H1 (cell line): ENCODE data around the gene ZNF280C. TPM values are rescaled to one million over a fixed set of nuclear protein-coding genes. Genes with fewer than 3 reads are reported as not detected.
A peak's percentile ranks its signal among the peaks of the same experiment; 100 is the strongest.

Source experiments
- CTCF ChIA-PET: fragments of 300-600 bp; sonication (Branson Sonifier 250); formaldehyde crosslinking; loops from one replicate; lab custom pipeline; 2021; ENCODE audit not compliant: partially characterized antibody; lab: Charles Lee
- POLR2A ChIA-PET: fragments of 300-600 bp; sonication (Branson Sonifier 250); formaldehyde crosslinking; loops from one replicate; lab custom pipeline; 2021; ENCODE audit warnings: inconsistent platforms; ENCODE audit not compliant: partially characterized antibody; lab: Charles Lee
- DNase-seq, 2 experiments: peaks; one replicate each; pipeline versions ENCODE4 v3.0.0 to v3.0.0-alpha.2; 2010 to 2022; ENCODE audit warnings: low spot score in 2 of 2, low read depth in 1 of 2, mixed read lengths in 1 of 2
- FAIRE-seq: peaks from 2 replicates; lab custom pipeline; 2011; peaks lifted over from hg19 to GRCh38; lab: Jason Lieb, UNC
- H2AFZ ChIP-seq: 2 replicates; pipeline ENCODE4 v1.8.1; 2012; ENCODE audit warnings: low read length, inconsistent platforms
- H2AK5ac ChIP-seq: 2 replicates; pipeline ENCODE4 v1.6.1; 2013; ENCODE audit warnings: low read depth, low read length
- H2BK120ac ChIP-seq: replicated peaks from 2 replicates; pipeline ENCODE3; 2013; ENCODE audit warnings: low read depth, low read length, inconsistent platforms
- H2BK12ac ChIP-seq: 2 replicates; pipeline ENCODE4 v1.6.1; 2013; ENCODE audit warnings: low read depth, low read length
- H2BK15ac ChIP-seq: 2 replicates; pipeline ENCODE4 v1.6.1; 2013; ENCODE audit warnings: low read length
- H2BK20ac ChIP-seq: 2 replicates; pipeline ENCODE4 v1.6.1; 2013; ENCODE audit warnings: low read length
- H2BK5ac ChIP-seq: 2 replicates; pipeline ENCODE4 v1.6.1; 2013; ENCODE audit warnings: low read depth, low read length
- H3K14ac ChIP-seq: 2 replicates; pipeline ENCODE4 v1.6.1; 2013; ENCODE audit warnings: inconsistent platforms; ENCODE audit not compliant: insufficient read length
- H3K18ac ChIP-seq: 2 replicates; pipeline ENCODE4 v1.6.1; 2013; ENCODE audit warnings: low read length; ENCODE audit errors: extremely low read depth
- H3K23ac ChIP-seq: 2 replicates; pipeline ENCODE4 v1.6.1; 2013; ENCODE audit warnings: inconsistent platforms; ENCODE audit not compliant: insufficient read length
- H3K23me2 ChIP-seq: 2 replicates; pipeline ENCODE4 v1.6.1; 2013; ENCODE audit warnings: low read depth, low read length
- H3K27ac ChIP-seq: 2 replicates; pipeline ENCODE4 v1.6.1; 2011; ENCODE audit warnings: low read depth, low read length, inconsistent platforms
- H3K27me3 ChIP-seq, 4 experiments: replicated peaks in 1 of 4; 1 replicate in 1 of 4; 2 replicates in 3 of 4; pipeline versions ENCODE4 v1.6.1 to v1.8.1; 2011 to 2013; ENCODE audit warnings: low read length in 3 of 4, mild to moderate bottlenecking in 3 of 4, inconsistent platforms in 2 of 4, mixed read lengths in 2 of 4, moderate library complexity in 1 of 4; ENCODE audit not compliant: control insufficient read depth in 3 of 4, insufficient read depth in 3 of 4; ENCODE audit errors: extremely low read depth in 1 of 4
- H3K36me3 ChIP-seq, 4 experiments: 2 replicates each; pipeline versions ENCODE4 v1.6.1 to v1.8.1; 2011 to 2013; ENCODE audit warnings: mild to moderate bottlenecking in 4 of 4, low read length in 3 of 4, moderate library complexity in 2 of 4, control low read depth in 1 of 4, inconsistent platforms in 1 of 4; ENCODE audit not compliant: insufficient read depth in 4 of 4, control insufficient read depth in 2 of 4
- H3K4ac ChIP-seq: replicated peaks from 2 replicates; pipeline ENCODE3; 2013; ENCODE audit warnings: low read length, low read depth, mixed read lengths, inconsistent platforms; ENCODE audit not compliant: insufficient read length
- H3K4me1 ChIP-seq, 4 experiments: replicated peaks in 1 of 4; 1 replicate in 1 of 4; 2 replicates in 3 of 4; pipeline versions ENCODE4 v1.6.1 to v1.8.1; 2011 to 2013; ENCODE audit warnings: low read length in 3 of 4, inconsistent platforms in 2 of 4, mixed read lengths in 1 of 4; ENCODE audit not compliant: insufficient read depth in 4 of 4, control insufficient read depth in 3 of 4
- H3K4me2 ChIP-seq, 2 experiments: 2 replicates each; pipeline versions ENCODE4 v1.6.1 to v1.8.1; 2011 to 2013; ENCODE audit warnings: low read depth in 2 of 2, low read length in 2 of 2, control low read depth in 1 of 2, inconsistent platforms in 1 of 2, mild to moderate bottlenecking in 1 of 2; ENCODE audit not compliant: insufficient read depth in 1 of 2
- H3K4me3 ChIP-seq, 4 experiments: fragments of 200-600, 300-600 bp in 1 of 4; sonication (generic), shearing (Covaris generic), sonication (Bioruptor Twin) in 1 of 4; 2 replicates each; pipeline versions ENCODE4 v1.5.1 to v1.8.1; 2011 to 2016; ENCODE audit warnings: low read length in 4 of 4, low read depth in 3 of 4, control low read depth in 2 of 4, inconsistent platforms in 2 of 4, mild to moderate bottlenecking in 2 of 4, mixed read lengths in 1 of 4, moderate library complexity in 1 of 4; ENCODE audit not compliant: insufficient read depth in 2 of 4; ENCODE audit errors: extremely low read depth in 1 of 4
- H3K56ac ChIP-seq: replicated peaks from 2 replicates; pipeline ENCODE3; 2013; ENCODE audit warnings: low read depth, mild to moderate bottlenecking, mixed read lengths, low read length, inconsistent platforms; ENCODE audit not compliant: insufficient read length
- H3K79me1 ChIP-seq: 2 replicates; pipeline ENCODE4 v1.6.1; 2013; ENCODE audit warnings: low read depth, low read length, control low read depth
- H3K79me2 ChIP-seq, 2 experiments: 2 replicates each; pipeline versions ENCODE4 v1.6.1 to v1.8.1; 2012 to 2013; ENCODE audit warnings: low read length in 2 of 2, mild to moderate bottlenecking in 2 of 2, inconsistent platforms in 1 of 2; ENCODE audit not compliant: insufficient read depth in 2 of 2, control insufficient read depth in 1 of 2
- H3K9ac ChIP-seq, 4 experiments: replicated peaks in 1 of 4; 1 replicate in 1 of 4; 2 replicates in 3 of 4; pipeline versions ENCODE4 v1.6.1 to v1.8.1; 2011 to 2013; ENCODE audit warnings: low read depth in 3 of 4, low read length in 3 of 4, control low read depth in 2 of 4, mild to moderate bottlenecking in 2 of 4, moderate library complexity in 2 of 4, inconsistent platforms in 1 of 4; ENCODE audit errors: extremely low read depth in 1 of 4
- H3K9me3 ChIP-seq, 2 experiments: 2 replicates each; pipeline versions ENCODE4 v1.6.1 to v1.8.1; 2012 to 2013; ENCODE audit warnings: mild to moderate bottlenecking in 2 of 2, moderate library complexity in 2 of 2, control low read depth in 1 of 2, inconsistent platforms in 1 of 2, low read depth in 1 of 2, low read length in 1 of 2, mixed read lengths in 1 of 2; ENCODE audit not compliant: insufficient read depth in 2 of 2
- H4K20me1 ChIP-seq, 2 experiments: replicated peaks in 1 of 2; 2 replicates each; pipeline versions ENCODE3 to v1.8.1; 2011 to 2013; ENCODE audit warnings: inconsistent platforms in 2 of 2, low read length in 2 of 2, mild to moderate bottlenecking in 1 of 2; ENCODE audit not compliant: insufficient read depth in 2 of 2, control insufficient read depth in 1 of 2
- H4K5ac ChIP-seq: 2 replicates; pipeline ENCODE4 v1.6.1; 2013; ENCODE audit warnings: low read length, low read depth, mixed read lengths, inconsistent platforms; ENCODE audit not compliant: insufficient read length
- H4K8ac ChIP-seq: 2 replicates; pipeline ENCODE4 v1.8.0; 2013; ENCODE audit warnings: mild to moderate bottlenecking, moderate library complexity, low read length, inconsistent platforms; ENCODE audit not compliant: insufficient read depth; ENCODE audit errors: extremely low read depth
- H4K91ac ChIP-seq: replicated peaks from 2 replicates; pipeline ENCODE3; 2013; ENCODE audit warnings: low read length, mixed read lengths, inconsistent platforms; ENCODE audit not compliant: insufficient read length
- CTBP2 ChIP-seq: IDR thresholded peaks from 2 replicates; pipeline ENCODE4 v1.7.0; 2011; ENCODE audit warnings: borderline replicate concordance, mild to moderate bottlenecking, moderate library complexity, mixed read lengths, low read length; ENCODE audit not compliant: insufficient read depth, insufficient read length
- JUND ChIP-seq: IDR thresholded peaks from 2 replicates; pipeline ENCODE4 v1.6.1; 2011; ENCODE audit warnings: mild to moderate bottlenecking, improper control_type of control experiment, low read length
- RAD21 ChIP-seq, 2 experiments: IDR thresholded peaks in 1 of 2; conservative IDR thresholded peaks in 1 of 2; 2 replicates each; pipeline ENCODE4 v1.6.1; 2011; ENCODE audit warnings: low read depth in 2 of 2, low read length in 2 of 2, improper control_type of control experiment in 1 of 2, inconsistent platforms in 1 of 2, mild to moderate bottlenecking in 1 of 2, moderate library complexity in 1 of 2
- SIN3A ChIP-seq, 2 experiments: IDR thresholded peaks in 1 of 2; conservative IDR thresholded peaks in 1 of 2; 2 replicates each; pipeline ENCODE4 v1.6.1; 2011 to 2012; ENCODE audit warnings: low read length in 2 of 2, improper control_type of control experiment in 1 of 2, low read depth in 1 of 2, mild to moderate bottlenecking in 1 of 2
- WGBS, 2 experiments: shearing (Covaris generic) in 1 of 2; methylation state at CpG; one replicate each; pipeline versions ENCODE4 v1.1.6 to v1.1.7; 2013 to 2015; ENCODE audit warnings: low lambda C conversion rate in 2 of 2, mixed read lengths in 2 of 2, inconsistent platforms in 1 of 2, low coverage in 1 of 2, missing lambda C conversion rate in 1 of 2; ENCODE audit not compliant: insufficient replicate concordance in 2 of 2, insufficient coverage in 1 of 2, insufficient read length in 1 of 2; ENCODE audit errors: extremely low coverage in 1 of 2, missing lambda C conversion rate in 1 of 2; 5-methylcytosine and 5-hydroxymethylcytosine counted together
- polyA plus RNA-seq, 7 experiments: library from polyadenylated mRNA; depleted of rRNA in 3 of 7; stranded (reverse) in 5 of 7; unstranded in 2 of 7; fragments of >200 nt in 5 of 7; fragments of 200-250 nt in 2 of 7; gene quantifications; 1 replicate in 5 of 7; 2 replicates in 1 of 7; 4 replicates in 1 of 7; pipeline versions ENCODE4 v1.2.1 to v1.2.3, GENCODE V29; 2011 to 2013; ENCODE audit warnings: missing spikeins in 2 of 7, mixed read lengths in 2 of 7
- total RNA-seq: library from RNA; stranded (reverse); fragmentation: NEBNext Ultra II Directional; extraction: Animal tissue kit (Norgen Biotek cat#: 25700); gene quantifications from 2 replicates; pipeline ENCODE4 v1.2.1, GENCODE V29; 2021

Gene ZNF280C
- total and polyA plus RNA-seq, 2 of the 8 experiments (the other 6 are each of a cell fraction or from before 2014, with no cell fraction given): 8.4 to 13.4 TPM

DNA sequence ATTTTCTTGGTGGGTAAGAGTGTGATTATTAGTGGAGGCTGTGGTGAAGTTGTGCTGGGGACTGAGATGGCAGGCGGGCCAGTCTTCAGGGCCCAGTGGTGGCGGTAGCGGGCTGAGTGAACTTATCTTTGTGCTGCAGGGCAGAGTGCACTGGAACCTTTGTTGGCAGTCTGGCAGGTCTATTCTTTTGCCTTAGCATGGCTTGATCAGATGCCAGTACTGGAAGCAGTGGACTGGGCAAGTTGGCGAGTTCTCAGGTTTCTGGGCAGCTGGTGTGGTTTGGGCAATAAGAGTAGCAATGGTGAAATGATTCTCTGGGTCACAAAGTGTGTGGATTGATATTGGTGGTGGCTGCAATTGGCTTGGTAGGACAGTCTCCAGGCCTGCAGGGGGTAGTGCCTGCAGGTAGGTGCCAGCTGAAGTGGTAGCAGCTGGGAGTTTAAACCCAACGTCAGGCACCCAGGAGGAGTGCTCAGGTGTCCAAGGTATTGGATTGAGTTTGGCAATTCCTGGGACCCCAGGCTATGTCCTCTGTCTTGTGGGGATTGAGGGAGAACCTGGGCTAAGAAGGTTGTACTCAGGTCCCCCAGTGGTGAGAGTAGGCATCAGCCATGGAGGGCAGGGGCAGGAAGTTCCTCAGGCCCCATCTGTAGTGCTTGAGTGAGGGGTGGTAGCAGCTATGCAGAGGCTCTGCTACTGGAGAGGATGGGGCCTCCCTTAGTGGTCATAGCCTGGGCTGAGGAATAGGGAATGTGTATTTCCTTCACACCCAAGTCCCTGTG is 36.1 kb upstream of the ZNF280C start:
- H2BK15ac ChIP-seq: no peak overlapping the region
- H3K56ac ChIP-seq: no peak overlapping the region
- H2BK12ac ChIP-seq: no peak overlapping the region
- H3K18ac ChIP-seq: no peak overlapping the region
- H2BK120ac ChIP-seq: no peak overlapping the region
- no peaks in the 10 kb centered on the region for H3K23me2 ChIP-seq
- no peak overlapping the region for H4K91ac ChIP-seq
- no peaks in the 10 kb centered on the region for H3K79me2 ChIP-seq
- H3K14ac ChIP-seq: no peak overlapping the region
- ChIA-PET CTCF (interaction anchor here (0.7 to 2.0 kb wide), 4 partner anchors 15 to 49 kb away, joined by 3 to 7 read pairs (median 4); no protein-coding TSS in a partner anchor), POLR2A (interaction anchor here (1.2 kb wide), 1 partner anchor 36 kb away, joined by 4 read pairs; the partner anchor contains the start of gene ZNF280C)
- H3K4me1 ChIP-seq: no peaks in the 10 kb centered on the region; a peak in 1 of 7 replicates
- H3K23ac ChIP-seq: no peak overlapping the region
- H2BK20ac ChIP-seq: no peak overlapping the region
- H3K4me2 ChIP-seq: no peak overlapping the region
- no peak overlapping the region for H3K9ac ChIP-seq
- H3K4ac ChIP-seq: no peak overlapping the region
- no peak overlapping the region; the same call in 1 of the 2 replicates for H2AFZ ChIP-seq
- FAIRE-seq (no peak), DNase-seq (no peak)
- WGBS, 2 experiments: 77% methylated on average over 5 of the region's 5 CpGs; no CpG with 5 or more reads in 1 of the 2 experiments
- no peak overlapping the region for H3K27ac ChIP-seq
- no peaks in the 10 kb centered on the region for H3K36me3 ChIP-seq
- no peak overlapping the region for H3K4me3 ChIP-seq
- H3K9me3 ChIP-seq: no peaks in the 10 kb centered on the region
- H4K5ac ChIP-seq: no peak overlapping the region
- no peak overlapping the region for H2BK5ac ChIP-seq
- H3K79me1 ChIP-seq: no peaks in the 10 kb centered on the region
- H3K27me3 ChIP-seq: no peaks in the 10 kb centered on the region
- no peak overlapping the region for H4K8ac ChIP-seq
- no peaks in the 10 kb centered on the region for H4K20me1 ChIP-seq
- no peak overlapping the region for H2AK5ac ChIP-seq
- TF ChIP-seq SIN3A (conservative IDR thresholded peaks at IDR 0.05 in 1 of 2, IDR thresholded peaks at IDR 0.05 in 1 of 2; ENCODE audit: low read depth in 1 of 2, low read length in 2 of 2) (no peak), JUND (no peak), RAD21 (IDR thresholded peaks at IDR 0.05 in 1 of 2, conservative IDR thresholded peaks at IDR 0.05 in 1 of 2; ENCODE audit: low read depth in 2 of 2, low read length in 2 of 2) (peak in 1 of 2 experiments; percentile 23; a peak in 1 of 4 replicates), CTBP2 (no peak)
